A673 (cell line): ENCODE results near the gene FGD6.

ENCODE experiments used
- EZH2 ChIP-seq: fragments of 200-600 bp; sonication (generic); IDR thresholded peaks from 2 replicates; pipeline ENCODE4 v1.6.1; 2017; ENCODE audit warnings: borderline replicate concordance, low read depth, mild to moderate bottlenecking, mixed read lengths, antibody characterized with exemption, low read length; ENCODE audit not compliant: poor library complexity, severe bottlenecking
- TF ChIP-seq, protein P1 (sequence below): fragments of 300-800, 200-600 bp; sonication (generic); conservative IDR thresholded peaks from 2 replicates; pipeline ENCODE4 v1.5.1; 2017; ENCODE audit warnings: low read depth, mild to moderate bottlenecking, antibody characterized with exemption, low read length, moderate library complexity, mixed read lengths

DNA sequence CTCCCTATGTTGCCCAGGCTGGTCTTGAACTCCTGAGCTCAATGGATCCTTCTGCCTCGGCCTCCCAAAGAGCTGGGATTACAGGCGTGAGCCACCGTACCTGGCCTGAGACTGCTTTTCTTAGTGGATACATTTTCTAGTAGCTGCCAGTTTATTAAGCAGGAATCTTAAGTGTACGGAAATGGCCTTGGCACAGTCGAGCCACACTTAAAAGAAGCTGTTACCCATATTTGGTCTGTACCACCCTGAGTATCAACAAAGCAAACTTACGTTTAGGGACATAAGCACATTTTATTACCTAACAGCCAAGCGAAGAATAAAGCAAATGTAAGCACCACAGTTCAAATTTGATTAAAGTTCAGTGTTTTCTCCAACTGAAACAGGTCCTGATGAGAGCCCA, 93.2 kb downstream of the FGD6 start:
- TF ChIP-seq, protein P1, sequence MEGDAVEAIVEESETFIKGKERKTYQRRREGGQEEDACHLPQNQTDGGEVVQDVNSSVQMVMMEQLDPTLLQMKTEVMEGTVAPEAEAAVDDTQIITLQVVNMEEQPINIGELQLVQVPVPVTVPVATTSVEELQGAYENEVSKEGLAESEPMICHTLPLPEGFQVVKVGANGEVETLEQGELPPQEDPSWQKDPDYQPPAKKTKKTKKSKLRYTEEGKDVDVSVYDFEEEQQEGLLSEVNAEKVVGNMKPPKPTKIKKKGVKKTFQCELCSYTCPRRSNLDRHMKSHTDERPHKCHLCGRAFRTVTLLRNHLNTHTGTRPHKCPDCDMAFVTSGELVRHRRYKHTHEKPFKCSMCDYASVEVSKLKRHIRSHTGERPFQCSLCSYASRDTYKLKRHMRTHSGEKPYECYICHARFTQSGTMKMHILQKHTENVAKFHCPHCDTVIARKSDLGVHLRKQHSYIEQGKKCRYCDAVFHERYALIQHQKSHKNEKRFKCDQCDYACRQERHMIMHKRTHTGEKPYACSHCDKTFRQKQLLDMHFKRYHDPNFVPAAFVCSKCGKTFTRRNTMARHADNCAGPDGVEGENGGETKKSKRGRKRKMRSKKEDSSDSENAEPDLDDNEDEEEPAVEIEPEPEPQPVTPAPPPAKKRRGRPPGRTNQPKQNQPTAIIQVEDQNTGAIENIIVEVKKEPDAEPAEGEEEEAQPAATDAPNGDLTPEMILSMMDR = no peak
- TF ChIP-seq EZH2 = no peak
